ENCODE data around the gene TMC4.
A peak's percentile ranks its signal among the peaks of the same experiment; 100 is the strongest.
"Not testable (repeated sequence)": the region's sequence is repeated elsewhere in the genome, so short reads cannot be mapped to it uniquely, and the experiment has no call there.

TMC4 gene

DNA sequence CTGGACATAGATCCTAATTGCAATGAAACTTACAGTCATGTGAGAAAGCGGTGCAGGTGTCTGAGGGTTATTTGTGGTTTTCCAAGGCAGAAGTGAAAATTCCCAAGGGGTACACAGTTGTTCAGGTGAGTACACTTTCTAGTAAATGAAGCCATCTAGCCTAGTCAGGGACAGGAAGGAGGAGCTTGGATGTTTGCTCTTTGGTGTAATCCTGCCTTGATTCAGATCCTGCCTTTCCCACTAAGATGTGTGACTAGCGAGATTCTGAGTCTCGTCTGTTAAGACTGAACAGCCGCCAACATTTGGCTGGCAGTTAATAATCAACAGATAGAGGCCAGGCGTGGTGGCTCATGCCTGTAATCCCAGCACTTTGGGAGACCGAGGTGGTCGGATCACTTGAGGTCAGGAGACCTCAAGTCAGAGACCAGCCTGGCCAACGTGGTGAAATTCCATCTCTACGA lies 30.2 kb upstream of the TMC4 start:
- no peak for DNase-seq (ENCODE audit: low read depth)

DNA sequence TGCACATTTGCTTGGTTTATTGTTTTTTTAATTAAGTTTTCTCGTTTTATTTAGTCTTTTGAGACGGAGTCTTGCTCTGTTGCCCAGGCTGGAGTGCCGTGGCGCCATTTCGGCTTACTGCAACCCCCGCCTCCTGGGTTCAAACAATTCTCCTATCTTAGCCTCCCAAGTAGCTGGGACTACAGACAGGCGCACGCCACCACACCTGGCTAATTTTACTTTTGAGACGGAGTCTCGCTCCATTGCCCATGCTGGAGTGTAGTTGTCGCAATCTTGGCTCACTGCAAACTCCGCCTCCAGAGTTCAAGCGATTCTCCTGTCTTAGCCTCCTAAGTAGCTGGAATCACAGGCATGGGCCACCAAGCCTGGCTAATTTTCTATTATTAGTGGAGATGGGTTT lies 29.0 kb upstream of the TMC4 start:
- no peak for DNase-seq (ENCODE audit: low read depth)

DNA sequence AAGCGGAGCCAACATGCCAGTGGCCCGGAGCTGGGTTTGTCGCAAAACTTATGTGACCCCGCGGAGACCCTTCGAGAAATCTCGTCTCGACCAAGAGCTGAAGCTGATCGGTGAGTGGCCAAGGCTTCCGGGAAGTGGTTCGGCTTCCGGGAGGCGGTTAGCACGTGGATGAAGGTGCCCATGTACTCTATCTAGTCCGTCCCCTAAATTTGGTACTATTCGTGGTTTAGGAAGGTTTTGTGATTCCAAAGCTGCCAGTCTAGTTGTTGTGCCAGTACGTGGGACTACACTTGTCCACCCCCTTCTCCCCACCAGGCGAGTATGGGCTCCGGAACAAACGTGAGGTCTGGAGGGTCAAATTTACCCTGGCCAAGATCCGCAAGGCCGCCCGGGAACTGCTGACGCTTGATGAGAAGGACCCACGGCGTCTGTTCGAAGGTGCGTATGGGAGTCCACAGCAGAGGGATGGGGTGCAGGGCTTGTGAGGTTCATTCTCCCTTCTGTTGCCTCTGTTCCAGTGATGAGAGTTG lies 28.3 kb upstream of the TMC4 start:
- DNase-seq (ENCODE audit: low read depth): no peak

- DNase-seq (ENCODE audit: low read depth): no peak
Measured at GRCh38 chr19:54199401-54199800, 26.4 kb upstream of the TMC4 start.

GRCh38 chr19:54197121-54197520 lies 24.2 kb upstream of the TMC4 start:
- no peak for DNase-seq (ENCODE audit: low read depth)

DNA sequence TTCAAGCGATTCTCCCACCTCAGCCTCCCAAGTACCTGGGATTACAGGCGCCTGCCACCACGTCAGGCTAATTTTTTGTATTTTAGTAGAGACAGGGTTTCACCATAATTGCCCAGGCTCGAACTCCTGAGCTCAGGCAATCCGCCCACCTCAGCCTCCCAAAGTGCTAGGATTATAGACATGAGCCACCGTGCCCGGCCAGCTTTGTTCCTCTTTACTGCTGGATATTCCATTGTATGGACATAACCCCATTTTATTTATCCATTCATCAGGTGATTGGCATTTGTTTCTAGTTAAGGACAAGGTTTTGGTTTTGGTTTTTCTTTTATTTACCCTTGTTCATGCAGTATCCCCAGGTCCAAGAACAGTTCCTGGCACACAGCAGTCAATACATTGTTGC lies 23.6 kb upstream of the TMC4 start:
- no peak for DNase-seq (ENCODE audit: low read depth)

DNA sequence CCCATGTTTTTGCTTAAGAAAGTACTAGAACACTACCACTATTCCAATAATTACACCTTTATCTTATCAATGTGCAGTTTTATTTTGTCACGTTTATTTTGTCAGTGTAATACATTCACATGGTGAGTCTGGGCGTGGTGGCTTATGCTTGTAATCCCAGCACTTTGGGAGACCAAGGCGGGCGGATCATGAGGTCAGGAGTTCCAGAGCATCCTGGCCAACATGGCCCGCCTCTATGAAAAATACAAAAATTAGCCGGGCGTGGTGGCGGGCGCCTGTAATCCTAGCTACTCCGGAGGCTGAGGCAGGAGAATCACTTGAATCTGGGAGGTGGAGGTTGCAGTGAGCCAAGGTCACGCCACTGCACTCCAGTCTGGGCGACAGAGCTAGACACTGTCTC lies 21.5 kb upstream of the TMC4 start:
- DNase-seq (ENCODE audit: low read depth): not testable (repeated sequence)

GRCh38 chr19:54193011-54193410 lies 20.1 kb upstream of the TMC4 start:
- no peak for DNase-seq (ENCODE audit: low read depth)

- no peak for DNase-seq (ENCODE audit: low read depth)
Measured at GRCh38 chr19:54191811-54192453, 19.0 kb upstream of the TMC4 start.

- DNase-seq (ENCODE audit: low read depth): peak; percentile 75
Measured at GRCh38 chr19:54191011-54191810, 18.3 kb upstream of the TMC4 start, which contains the start of gene TSEN34. Gene TSEN34, plus strand, starts transcription at chr19:54191308. Its CDS starts 57 bp downstream, at chr19:54191365.

DNA sequence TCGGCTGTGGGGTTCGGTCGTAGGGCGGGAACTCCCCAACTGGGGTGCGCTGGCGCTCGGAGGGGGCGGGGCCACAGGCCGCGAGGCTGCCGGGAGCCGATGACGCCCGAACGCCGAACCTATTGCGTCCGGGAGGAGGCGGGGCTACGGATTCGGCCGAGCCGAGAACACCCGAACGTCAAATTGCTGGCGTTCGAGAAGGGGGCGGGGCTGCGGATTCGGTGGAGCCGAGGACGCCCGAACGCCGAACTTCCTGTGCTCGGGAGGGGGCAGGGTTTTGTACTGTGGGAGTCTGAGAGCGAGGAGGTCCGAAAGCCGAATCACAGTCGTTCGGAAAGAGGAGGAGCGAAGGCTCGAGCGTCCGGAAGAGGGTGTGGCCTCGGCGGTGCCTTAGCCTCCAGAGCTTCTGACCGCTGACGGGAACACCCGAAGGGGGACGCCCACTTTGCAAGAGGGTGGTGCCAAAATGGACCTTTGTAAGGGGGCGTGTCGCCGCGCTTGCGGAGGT lies 17.6 kb upstream of the TMC4 start:
- peak; percentile 100 for DNase-seq (ENCODE audit: low read depth)

GRCh38 chr19:54189735-54190502 lies 17.0 kb upstream of the TMC4 start:
- DNase-seq (ENCODE audit: low read depth): peak; percentile 100

DNA sequence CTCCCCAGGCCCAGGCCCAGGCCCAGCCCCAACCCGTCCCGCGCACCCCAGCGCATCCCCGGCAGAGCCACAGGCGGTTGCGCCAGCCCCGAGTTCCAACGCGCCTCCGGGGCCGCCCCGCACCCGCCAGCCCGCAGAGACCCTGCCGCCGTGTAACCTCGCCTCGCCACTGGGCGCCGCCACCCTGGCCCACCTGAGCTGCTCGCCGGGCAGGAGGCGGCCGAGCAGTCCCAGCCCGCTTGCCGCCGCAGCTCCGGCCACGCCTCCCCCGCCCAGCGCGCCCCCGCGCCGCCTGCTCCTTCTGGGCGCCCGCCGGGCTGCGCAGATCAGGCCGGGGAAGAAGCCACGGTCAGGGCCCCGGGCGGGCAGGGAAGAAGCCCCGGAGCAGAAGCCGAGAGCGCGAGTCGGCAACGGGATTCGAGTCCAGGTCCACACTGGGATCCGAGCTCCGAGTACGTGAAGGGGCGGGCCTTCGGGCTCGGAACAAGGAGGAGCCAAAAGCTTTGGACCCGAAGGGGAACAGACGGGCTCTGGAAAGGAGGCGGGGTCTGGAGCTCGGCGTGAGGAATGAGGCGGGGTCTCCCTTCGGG lies 16.3 kb upstream of the TMC4 start, which contains the start of gene MBOAT7:
Gene MBOAT7, minus strand, starts transcription at position 436 of the 590 bp plus-strand sequence. CDS start 1,072 bp downstream, outside the sequence.
- peak; percentile 29 for DNase-seq (ENCODE audit: low read depth)

DNA sequence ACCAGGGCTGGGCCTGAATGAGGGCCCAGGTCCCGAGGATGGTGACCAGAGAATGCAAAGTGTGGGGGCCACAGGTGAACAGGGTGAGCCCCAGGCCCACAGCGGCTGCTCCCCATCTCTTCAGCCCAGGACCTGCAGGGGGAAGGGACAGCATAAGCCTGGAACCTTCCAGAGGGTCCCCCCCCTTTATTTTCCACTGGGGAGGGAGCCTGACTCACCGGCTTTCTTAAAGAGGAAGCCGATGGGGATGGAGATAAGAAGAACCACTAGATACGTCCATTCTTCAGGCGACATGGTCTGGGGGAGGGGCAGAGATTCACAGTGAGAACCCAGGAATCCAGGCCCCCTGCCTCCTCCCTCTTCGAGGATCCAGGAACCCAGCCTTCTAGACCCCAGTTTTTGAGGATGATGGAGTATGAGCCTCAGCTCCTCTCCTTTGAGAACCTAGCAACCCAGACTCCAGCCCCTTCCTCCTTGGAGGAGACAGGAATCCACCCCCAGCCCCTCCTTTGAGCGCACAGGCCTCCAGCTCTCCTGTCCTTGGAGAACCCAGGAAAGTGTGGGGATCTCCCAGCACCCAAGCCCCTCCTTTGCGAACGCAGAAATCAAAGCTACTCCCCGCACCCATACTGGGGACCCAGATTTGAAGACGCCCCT lies 15.4 kb upstream of the TMC4 start:
- peak; percentile 57 for DNase-seq (ENCODE audit: low read depth)

DNA sequence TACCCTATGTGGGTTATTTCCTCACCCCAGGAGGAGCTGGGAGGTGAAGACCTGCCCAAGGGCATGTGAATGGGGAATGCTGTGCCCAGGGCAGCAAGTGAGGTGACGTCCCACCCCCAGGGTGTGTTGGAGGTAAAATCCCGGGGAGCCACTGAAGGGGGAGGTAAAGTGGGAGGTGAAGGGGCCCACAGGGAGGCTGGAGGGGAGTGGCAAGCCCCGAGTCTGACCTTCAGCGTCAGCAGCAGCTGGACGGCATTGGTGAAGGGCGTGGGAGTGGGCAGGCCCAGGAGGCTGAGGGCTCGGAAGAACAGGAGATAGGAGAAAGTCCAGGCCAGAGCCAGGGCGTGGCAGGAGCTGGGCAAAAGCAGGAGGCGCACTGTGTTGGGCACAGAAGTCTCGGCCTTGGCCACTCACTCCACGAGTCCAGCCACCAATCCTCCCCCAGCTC lies 14.0 kb upstream of the TMC4 start:
- DNase-seq (ENCODE audit: low read depth): no peak

DNA sequence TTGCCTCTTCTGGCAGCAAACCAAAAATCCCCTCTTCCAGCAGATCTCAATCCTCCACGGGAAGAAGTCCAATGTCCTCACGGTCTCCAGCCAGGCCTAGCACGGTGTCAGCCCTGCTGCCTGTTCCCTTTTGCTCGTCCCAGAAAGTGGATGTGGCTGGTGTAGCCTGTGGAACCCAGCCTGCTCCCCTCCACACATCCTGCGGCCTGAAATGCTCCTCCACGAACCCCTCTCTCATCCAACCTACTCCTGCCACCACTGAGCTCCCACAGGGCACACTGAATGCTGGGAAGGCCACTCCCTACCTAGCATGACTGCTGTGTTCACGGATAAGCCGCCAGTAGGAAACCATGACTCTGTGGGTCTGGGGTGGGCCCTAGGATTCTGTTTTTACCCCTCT lies 13.4 kb upstream of the TMC4 start:
- DNase-seq (ENCODE audit: low read depth): no peak

DNA sequence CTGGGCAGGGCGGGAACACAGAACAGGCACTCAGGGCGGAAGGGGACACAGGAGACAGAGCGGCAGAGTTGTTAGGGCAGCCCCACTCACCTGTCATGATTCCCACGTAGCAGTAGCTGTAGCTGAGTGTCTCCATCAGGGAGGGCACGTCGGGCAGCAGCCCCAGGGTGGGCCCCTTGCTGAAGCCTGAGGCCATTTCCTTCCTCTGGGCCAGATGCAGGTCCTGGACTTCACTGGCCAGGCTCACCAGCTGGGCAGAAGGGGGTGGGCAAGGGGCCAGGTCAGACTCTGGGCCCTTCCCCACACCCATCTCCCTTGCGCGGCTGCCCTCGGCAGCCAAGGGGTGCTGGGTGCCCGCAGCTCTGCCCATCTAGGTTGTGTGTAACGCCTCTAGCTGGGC lies 10.5 kb upstream of the TMC4 start:
- DNase-seq (ENCODE audit: low read depth): no peak

DNA sequence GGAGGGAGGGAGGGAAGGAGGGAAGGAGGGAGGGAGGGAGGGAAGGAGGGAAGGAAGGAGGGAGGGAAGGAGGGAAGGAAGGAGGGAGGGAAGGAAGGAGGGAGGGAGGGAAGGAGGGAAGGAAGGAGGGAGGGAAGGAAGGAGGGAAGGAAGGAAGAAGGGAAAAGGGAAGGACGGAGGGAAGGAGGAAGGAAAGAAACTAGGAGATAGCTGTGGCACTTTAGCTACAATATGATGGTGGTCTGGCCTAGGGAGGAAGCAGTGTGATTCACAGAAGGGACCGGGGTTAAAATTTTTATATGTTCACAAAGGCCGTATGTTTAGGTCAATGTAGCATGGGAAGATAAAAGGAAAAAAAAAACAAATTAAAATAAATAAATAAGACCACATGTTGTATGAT lies 8.9 kb upstream of the TMC4 start:
- not testable (repeated sequence) for DNase-seq (ENCODE audit: low read depth)

- DNase-seq (ENCODE audit: low read depth): no peak
Measured at GRCh38 chr19:54180691-54181091, 7.7 kb upstream of the TMC4 start.

DNA sequence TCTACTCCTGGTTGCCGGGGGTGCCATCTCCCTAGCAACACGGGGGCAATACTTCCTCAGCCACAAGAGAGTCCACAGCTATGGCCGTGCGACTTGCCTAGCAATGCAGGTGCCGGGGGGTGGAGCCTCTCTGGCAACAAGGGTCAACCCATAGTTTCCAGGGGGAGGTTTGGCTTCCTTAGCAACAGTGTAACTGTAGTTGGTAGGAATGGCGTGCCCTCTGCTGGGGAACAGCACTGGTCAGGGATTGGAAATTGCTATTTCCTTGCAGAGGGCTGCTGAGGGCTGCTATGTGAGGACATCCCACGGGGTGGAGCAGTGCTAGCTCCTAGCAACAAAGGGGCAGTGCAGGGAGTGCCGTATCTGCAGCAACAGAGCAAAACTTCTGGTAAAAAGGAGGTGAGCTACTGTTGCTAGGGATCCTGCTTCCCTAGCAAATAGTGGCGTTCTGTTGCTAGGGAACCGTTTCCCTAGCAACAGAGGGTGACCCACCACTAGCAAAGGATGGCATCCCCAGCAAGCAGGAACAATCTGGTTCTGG lies 7.0 kb upstream of the TMC4 start:
- DNase-seq (ENCODE audit: low read depth): no peak

All from stimulated activated CD8-positive, alpha-beta memory T cell treated with anti-CD3 and anti-CD28 coated beads, Interleukin-12 subunit alpha, Interleukin-12 subunit beta, amount 100 ng/mL, for 1 hour (primary cell).